OCI-LY7 (cell line): Measurements from ENCODE around the gene IRF8.

ENCODE experiments used
- CTCF ChIP-seq: fragments of 200-600 bp; sonication (generic); conservative IDR thresholded peaks from 2 replicates; pipeline ENCODE4 v1.5.1; 2014; ENCODE audit warnings: mild to moderate bottlenecking, antibody characterized with exemption, low read length, moderate library complexity, mixed read lengths
- EZH2phosphoT487 ChIP-seq: fragments of 200-600 bp; sonication (generic); IDR thresholded peaks from 2 replicates; pipeline ENCODE4 v1.6.1; 2018; ENCODE audit warnings: low read depth, borderline replicate concordance, mild to moderate bottlenecking, mixed run types, antibody characterized with exemption, low read length, moderate library complexity, mixed read lengths

GRCh38 chr16:85918436-85918835 is 19.5 kb downstream of the IRF8 start:
- TF ChIP-seq CTCF (no peak), EZH2phosphoT487 (no peak)
